H9 (cell line): ENCODE data around the gene CHKB. TPM values are rescaled to one million over a fixed set of nuclear protein-coding genes. Genes with fewer than 3 reads are reported as not detected.
A peak's percentile ranks its signal among the peaks of the same experiment; 100 is the strongest.

Experiments
- DNase-seq: peaks from one replicate; pipeline ENCODE4 v3.0.0-alpha.2; 2017
- H2AFZ ChIP-seq: one replicate; pipeline ENCODE4 v1.6.1; 2013; ENCODE audit warnings: mild to moderate bottlenecking, low read length, control low read depth, moderate library complexity
- H2AK5ac ChIP-seq: 2 replicates; pipeline ENCODE4 v1.6.1; 2013; ENCODE audit warnings: low read length, control low read depth, mixed read lengths; ENCODE audit not compliant: insufficient read length
- H2BK120ac ChIP-seq: one replicate; pipeline ENCODE4 v1.6.1; 2013; ENCODE audit warnings: low read depth, mild to moderate bottlenecking, low read length, control low read depth, inconsistent platforms; ENCODE audit not compliant: poor library complexity, severe bottlenecking
- H2BK12ac ChIP-seq: 2 replicates; pipeline ENCODE4 v1.6.1; 2013; ENCODE audit warnings: low read length, control low read depth, mixed read lengths, low read depth; ENCODE audit not compliant: insufficient read length
- H2BK15ac ChIP-seq: 2 replicates; pipeline ENCODE4 v1.6.1; 2013; ENCODE audit warnings: low read depth, low read length, control low read depth
- H2BK20ac ChIP-seq: one replicate; pipeline ENCODE4 v1.6.1; 2013; ENCODE audit warnings: low read depth, mild to moderate bottlenecking, low read length, control low read depth, inconsistent platforms; ENCODE audit not compliant: poor library complexity, severe bottlenecking
- H2BK5ac ChIP-seq: 2 replicates; pipeline ENCODE4 v1.6.1; 2013; ENCODE audit warnings: low read length, control low read depth, mixed read lengths; ENCODE audit not compliant: insufficient read length
- H3K14ac ChIP-seq: 2 replicates; pipeline ENCODE4 v1.6.1; 2013; ENCODE audit warnings: low read length, control low read depth; ENCODE audit not compliant: insufficient read depth
- H3K18ac ChIP-seq: 2 replicates; pipeline ENCODE4 v1.6.1; 2013; ENCODE audit warnings: low read depth, mild to moderate bottlenecking, mixed read lengths, low read length, control low read depth; ENCODE audit not compliant: insufficient read length
- H3K23ac ChIP-seq: 2 replicates; pipeline ENCODE4 v1.6.1; 2013; ENCODE audit warnings: low read length, control low read depth, mixed read lengths, low read depth; ENCODE audit not compliant: insufficient read length
- H3K23me2 ChIP-seq: 2 replicates; pipeline ENCODE4 v1.6.1; 2013; ENCODE audit warnings: low read depth, mild to moderate bottlenecking, mixed read lengths, low read length, control low read depth; ENCODE audit not compliant: insufficient read length, poor library complexity, severe bottlenecking
- H3K27ac ChIP-seq: 2 replicates; pipeline ENCODE4 v1.5.1; 2013; ENCODE audit warnings: low read length, control low read depth, mixed read lengths, low read depth; ENCODE audit not compliant: insufficient read length
- H3K27me3 ChIP-seq: 2 replicates; pipeline ENCODE4 v1.6.1; 2013; ENCODE audit warnings: low read length, control low read depth, inconsistent platforms; ENCODE audit not compliant: insufficient read depth
- H3K4ac ChIP-seq: 2 replicates; pipeline ENCODE4 v1.6.1; 2013; ENCODE audit warnings: low read depth, mild to moderate bottlenecking, control low read depth, inconsistent platforms, low read length, moderate library complexity
- H3K4me1 ChIP-seq: 2 replicates; pipeline ENCODE4 v1.6.1; 2013; ENCODE audit warnings: low read length, control low read depth, inconsistent platforms; ENCODE audit not compliant: insufficient read depth
- H3K4me2 ChIP-seq: 2 replicates; pipeline ENCODE4 v1.6.1; 2013; ENCODE audit warnings: low read length, control low read depth, mixed read lengths; ENCODE audit not compliant: insufficient read length, insufficient read depth
- H3K56ac ChIP-seq: 2 replicates; pipeline ENCODE4 v1.6.1; 2013; ENCODE audit warnings: low read depth, mild to moderate bottlenecking, mixed read lengths, low read length, control low read depth; ENCODE audit not compliant: insufficient read length
- H3K79me1 ChIP-seq: 2 replicates; pipeline ENCODE4 v1.6.1; 2013; ENCODE audit warnings: low read depth, mild to moderate bottlenecking, moderate library complexity, low read length, control low read depth, inconsistent platforms; ENCODE audit not compliant: insufficient read depth, poor library complexity, severe bottlenecking
- H3K79me2 ChIP-seq: 2 replicates; pipeline ENCODE4 v1.6.1; 2013; ENCODE audit warnings: low read length, control low read depth, inconsistent platforms; ENCODE audit not compliant: insufficient read depth
- H3K9ac ChIP-seq: 2 replicates; pipeline ENCODE4 v1.6.1; 2013; ENCODE audit warnings: low read length, control low read depth, mixed read lengths; ENCODE audit not compliant: insufficient read length; ENCODE audit errors: extremely low read depth
- H3K9me3 ChIP-seq: one replicate; pipeline ENCODE4 v1.6.1; 2013; ENCODE audit warnings: low read depth, low read length, inconsistent platforms; ENCODE audit not compliant: control insufficient read depth
- H3T11ph ChIP-seq: one replicate; pipeline ENCODE4 v1.6.1; 2013; ENCODE audit warnings: mild to moderate bottlenecking, low read length, control low read depth, inconsistent platforms
- H4K20me1 ChIP-seq: one replicate; pipeline ENCODE4 v1.6.1; 2013; ENCODE audit not compliant: control insufficient read depth, insufficient read length, insufficient read depth
- H4K5ac ChIP-seq: 2 replicates; pipeline ENCODE4 v1.6.1; 2013; ENCODE audit warnings: low read depth, mild to moderate bottlenecking, mixed read lengths, low read length, control low read depth; ENCODE audit not compliant: insufficient read length
- H4K8ac ChIP-seq: replicated peaks from 2 replicates; pipeline ENCODE4 v1.6.1; 2013; ENCODE audit warnings: low read length, control low read depth, mixed read lengths, low read depth; ENCODE audit not compliant: insufficient read length
- H4K91ac ChIP-seq: 2 replicates; pipeline ENCODE4 v1.6.1; 2013; ENCODE audit warnings: low read depth, mild to moderate bottlenecking, moderate library complexity, mixed read lengths, low read length, control low read depth; ENCODE audit not compliant: insufficient read length
- H3K27ac Mint-ChIP-seq, 3 experiments: 2 replicates in 2 of 3; 3 replicates in 1 of 3; pipeline ENCODE4 v1.8.0; 2020 to 2021; ENCODE audit warnings: mixed read lengths in 3 of 3, mild to moderate bottlenecking in 1 of 3, moderate library complexity in 1 of 3
- H3K27me3 Mint-ChIP-seq: 2 replicates; pipeline ENCODE4 v1.8.0; 2021; ENCODE audit warnings: low read depth, mild to moderate bottlenecking, moderate library complexity, mixed read lengths
- H3K36me3 Mint-ChIP-seq, 3 experiments: 2 replicates in 2 of 3; 3 replicates in 1 of 3; pipeline ENCODE4 v1.8.0; 2020 to 2021; ENCODE audit warnings: low read depth in 3 of 3, mixed read lengths in 3 of 3; ENCODE audit not compliant: insufficient read depth in 1 of 3
- H3K4me1 Mint-ChIP-seq, 2 experiments: 2 replicates each; pipeline ENCODE4 v1.8.0; 2020; ENCODE audit warnings: mixed read lengths in 2 of 2
- H3K4me3 Mint-ChIP-seq, 2 experiments: 2 replicates in 1 of 2; 3 replicates in 1 of 2; pipeline ENCODE4 v1.8.0; 2020 to 2021; ENCODE audit warnings: mild to moderate bottlenecking in 2 of 2, mixed read lengths in 2 of 2, moderate library complexity in 1 of 2
- H3K9me3 Mint-ChIP-seq, 2 experiments: 2 replicates in 1 of 2; 3 replicates in 1 of 2; pipeline ENCODE4 v1.8.0; 2020; ENCODE audit warnings: mild to moderate bottlenecking in 2 of 2, mixed read lengths in 2 of 2, moderate library complexity in 1 of 2
- CTCF ChIP-seq: fragments of 200-600 bp; sonication (generic); conservative IDR thresholded peaks from 3 replicates; pipeline ENCODE4 v1.8.0; 2021; ENCODE audit warnings: antibody characterized with exemption, mild to moderate bottlenecking
- WGBS: extraction: QIAGEN DNeasy Blood & Tissue Kit; methylation state at CpG from one replicate; pipeline ENCODE4 v1.1.7; 2013; ENCODE audit warnings: missing lambda C conversion rate, low lambda C conversion rate, mixed read lengths; ENCODE audit not compliant: insufficient read length; ENCODE audit errors: extremely low coverage; 5-methylcytosine and 5-hydroxymethylcytosine counted together
- total RNA-seq: library from RNA; stranded (reverse); gene quantifications from 2 replicates; pipeline ENCODE4 v1.2.1, GENCODE V29; 2021

The CHKB gene
- total RNA-seq, 1 experiment from 2014 or later, result 64.9 TPM

- Histone ChIP-seq H3K27ac (no peak overlapping the region), H4K5ac (no peak overlapping the region), H2BK12ac (no peak overlapping the region), H3K14ac (no peak overlapping the region), H3K79me2 (no peaks in the 10 kb centered on the region), H3K56ac (no peak overlapping the region), H3K18ac (no peak overlapping the region), H2BK5ac (no peak overlapping the region), H2BK20ac (no peak overlapping the region), H3T11ph (no peak overlapping the region), H3K9ac (no peak overlapping the region), H3K4me2 (no peak overlapping the region), H2BK120ac (no peak overlapping the region), H3K4me1 (peaks cover 2% of the 10 kb centered on the region; the same call in 1 of the 2 replicates), H3K23me2 (no peaks in the 10 kb centered on the region), H4K8ac (no peak overlapping the region), H4K91ac (no peak overlapping the region), H2BK15ac (no peak overlapping the region), H2AK5ac (no peak overlapping the region), H2AFZ (no peak overlapping the region), H3K4ac (no peak overlapping the region), H3K23ac (no peak overlapping the region), H4K20me1 (no peaks in the 10 kb centered on the region), H3K27me3 (no peaks in the 10 kb centered on the region), H3K9me3 (no peaks in the 10 kb centered on the region), H3K79me1 (peaks cover 4% of the 10 kb centered on the region)
- DNase-seq, result no peak
- Mint-ChIP-seq H3K4me1 (peaks cover 14 to 23% of the 10 kb centered on the region in 2 experiments), H3K4me3 (peak overlapping the region; percentile 80 to 89), H3K36me3 (peaks cover 4 to 13% (median 12%) of the 10 kb centered on the region in 3 experiments; a peak in 6 of 7 replicates), H3K27me3 (peaks cover 9% of the 10 kb centered on the region), H3K9me3 (no peaks in the 10 kb centered on the region), H3K27ac (no peak overlapping the region; a peak in 1 of 7 replicates)
- no peak for TF ChIP-seq CTCF
- WGBS, result no CpG with 5 or more reads among the region's 23 CpGs
Measured at GRCh38 chr22:50584106-50585096, 1.8 kb upstream of the CHKB start.
